ENCODE results near the gene NTRK1. TPM values are rescaled to one million over a fixed set of nuclear protein-coding genes. Genes with fewer than 3 reads are reported as not detected.

Gene NTRK1
- total RNA-seq, 1 experiment from 2014 or later: not detected

DNA sequence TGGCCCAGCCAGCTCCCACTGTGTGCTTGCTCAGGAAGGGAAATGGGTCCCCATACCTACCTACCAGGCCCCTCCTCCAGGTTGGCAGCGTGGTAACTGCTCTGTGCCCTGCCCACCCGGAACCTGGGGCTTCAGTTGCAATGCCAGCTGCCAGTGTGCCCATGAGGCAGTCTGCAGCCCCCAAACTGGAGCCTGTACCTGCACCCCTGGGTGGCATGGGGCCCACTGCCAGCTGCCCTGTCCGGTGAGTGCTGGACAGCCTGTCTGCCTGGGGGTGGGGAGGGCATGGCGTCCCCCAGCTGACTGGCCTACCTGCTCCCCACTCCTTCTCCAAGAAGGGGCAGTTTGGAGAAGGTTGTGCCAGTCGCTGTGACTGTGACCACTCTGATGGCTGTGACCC, 49.0 kb downstream of the NTRK1 start:
- 0 out of 2 replicates have a peak, but pooled peaks cover 5% of the 10 kb centered on the region for H3K27me3 ChIP-seq

DNA sequence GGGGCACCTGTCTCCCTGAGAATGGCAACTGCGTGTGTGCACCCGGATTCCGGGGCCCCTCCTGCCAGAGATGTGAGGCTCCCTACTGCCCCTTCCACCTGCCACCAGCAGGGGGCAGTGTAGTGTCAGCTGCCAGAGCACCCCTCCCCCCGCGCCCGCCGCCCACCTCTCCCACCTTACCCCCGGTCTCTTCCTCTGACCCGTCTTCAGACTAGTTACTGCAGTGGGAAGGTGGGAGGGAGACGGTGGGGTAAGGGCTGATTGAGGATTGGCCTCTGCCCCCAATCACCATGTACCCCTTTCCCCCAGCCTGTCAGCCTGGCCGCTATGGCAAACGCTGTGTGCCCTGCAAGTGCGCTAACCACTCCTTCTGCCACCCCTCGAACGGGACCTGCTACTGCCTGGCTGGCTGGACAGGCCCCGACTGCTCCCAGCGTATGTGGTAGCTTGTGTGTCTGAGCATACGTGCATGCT, 49.7 kb downstream of the NTRK1 start:
- Histone ChIP-seq H3K36me3 (no peaks in the 10 kb centered on the region), H3K27me3 (0 out of 2 replicates have a peak, but pooled peaks cover 5% of the 10 kb centered on the region), H3K4me1 (no peaks in the 10 kb centered on the region), H3K4me3 (no peak overlapping the region), H3K27ac (no peak overlapping the region), H3K9me3 (replicated peaks) (no peaks in the 10 kb centered on the region)
- DNase-seq: peak; percentile 43 to 59

More for the DNA sequence above, 49.0 kb downstream of the NTRK1 start:
- Histone ChIP-seq H3K4me3 (no peak overlapping the region), H3K9me3 (replicated peaks) (no peaks in the 10 kb centered on the region), H3K27ac (no peak overlapping the region), H3K4me1 (no peaks in the 10 kb centered on the region), H3K36me3 (no peaks in the 10 kb centered on the region)
- no peak for DNase-seq

DNA sequence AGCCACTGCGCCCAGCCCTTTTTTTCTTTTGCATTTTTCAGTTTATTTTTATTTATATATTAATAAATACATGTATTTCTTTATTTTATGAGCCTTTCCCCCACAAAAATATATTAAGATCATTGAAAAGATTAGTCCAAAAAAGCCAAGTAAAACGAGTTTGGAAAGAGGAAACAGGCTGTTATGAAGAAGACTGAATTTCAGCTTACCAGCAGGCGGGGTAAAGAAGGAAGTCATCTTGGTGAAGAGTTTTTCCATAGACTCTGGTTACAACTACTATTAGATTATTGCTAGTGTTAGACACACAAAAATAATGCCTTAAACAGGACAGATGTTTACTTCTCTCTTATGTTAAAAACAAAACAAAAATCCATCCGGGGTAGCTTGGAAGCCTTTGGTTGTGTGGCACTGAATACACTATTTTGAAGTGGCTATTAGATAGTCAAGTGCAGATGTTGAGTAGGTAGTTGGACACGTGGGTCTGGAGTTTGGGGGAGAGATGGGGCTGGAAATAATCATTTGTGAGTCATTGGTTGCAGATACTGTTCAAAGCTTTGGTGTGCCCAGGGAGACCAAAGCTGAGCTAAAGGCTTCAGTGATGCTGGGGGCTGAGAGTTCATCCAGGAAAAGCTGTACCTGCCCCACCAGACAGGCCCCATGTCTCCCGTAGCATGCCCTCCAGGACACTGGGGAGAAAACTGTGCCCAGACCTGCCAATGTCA, 51.1 kb downstream of the NTRK1 start:
- no peaks in the 10 kb centered on the region for H3K9me3 ChIP-seq (replicated peaks)
- no peaks in the 10 kb centered on the region for H3K36me3 ChIP-seq
- H3K27ac ChIP-seq: no peak overlapping the region
- H3K27me3 ChIP-seq: 0 out of 2 replicates have a peak, but pooled peaks cover 5% of the 10 kb centered on the region
- H3K4me3 ChIP-seq: no peak overlapping the region
- no peaks in the 10 kb centered on the region for H3K4me1 ChIP-seq
- DNase-seq: no peak

DNA sequence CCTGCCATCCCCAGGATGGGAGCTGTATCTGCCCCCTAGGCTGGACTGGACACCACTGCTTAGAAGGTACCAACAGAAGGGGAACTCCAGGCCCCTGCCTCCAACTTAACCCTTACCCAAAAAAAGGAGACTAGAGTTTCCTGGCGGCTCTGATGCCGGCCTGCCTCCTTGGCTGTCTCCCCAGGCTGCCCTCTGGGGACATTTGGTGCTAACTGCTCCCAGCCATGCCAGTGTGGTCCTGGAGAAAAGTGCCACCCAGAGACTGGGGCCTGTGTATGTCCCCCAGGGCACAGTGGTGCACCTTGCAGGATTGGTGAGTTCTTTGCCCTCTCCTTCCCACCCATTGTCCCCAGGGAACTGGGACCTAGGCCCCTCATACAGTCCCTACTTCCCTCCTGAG, 51.6 kb downstream of the NTRK1 start:
- Histone ChIP-seq H3K36me3 (no peaks in the 10 kb centered on the region), H3K4me1 (no peaks in the 10 kb centered on the region), H3K27me3 (0 out of 2 replicates have a peak, but pooled peaks cover 5% of the 10 kb centered on the region), H3K27ac (no peak overlapping the region), H3K9me3 (replicated peaks) (no peaks in the 10 kb centered on the region), H3K4me3 (no peak overlapping the region)
- no peak for DNase-seq

DNA sequence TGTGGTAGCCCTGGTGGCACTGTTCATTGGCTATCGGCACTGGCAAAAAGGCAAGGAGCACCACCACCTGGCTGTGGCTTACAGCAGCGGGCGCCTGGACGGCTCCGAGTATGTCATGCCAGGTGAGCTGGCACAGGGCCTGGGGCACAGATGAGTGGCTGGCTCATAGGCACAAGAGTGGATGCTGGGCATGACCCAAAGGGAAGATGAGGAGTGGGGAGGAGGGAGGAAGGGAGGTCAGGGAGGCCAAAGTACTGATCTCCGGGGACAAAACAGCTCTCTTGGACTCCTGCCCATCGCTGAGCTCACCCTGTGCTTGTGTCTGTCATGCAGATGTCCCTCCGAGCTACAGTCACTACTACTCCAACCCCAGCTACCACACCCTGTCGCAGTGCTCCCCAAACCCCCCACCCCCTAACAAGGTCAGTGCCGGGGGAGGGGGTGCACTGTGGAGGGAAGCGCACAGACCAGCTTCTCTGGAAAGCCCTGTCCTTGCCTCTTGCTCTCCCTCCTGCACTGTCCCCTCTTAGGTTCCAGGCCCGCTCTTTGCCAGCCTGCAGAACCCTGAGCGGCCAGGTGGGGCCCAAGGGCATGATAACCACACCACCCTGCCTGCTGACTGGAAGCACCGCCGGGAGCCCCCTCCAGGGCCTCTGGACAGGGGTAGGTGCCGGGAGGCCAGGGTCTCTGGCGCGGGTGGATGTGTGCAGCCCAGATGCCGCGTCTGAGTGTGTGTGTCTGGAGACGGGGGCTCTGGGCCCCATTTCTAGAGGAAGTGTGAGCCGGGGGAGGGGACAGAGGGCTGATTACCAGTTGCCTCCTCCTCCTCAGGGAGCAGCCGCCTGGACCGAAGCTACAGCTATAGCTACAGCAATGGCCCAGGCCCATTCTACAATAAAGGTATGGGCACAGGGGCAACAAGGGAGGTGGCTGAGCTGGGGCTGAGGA, 52.5 kb downstream of the NTRK1 start:
- no peak for DNase-seq
- no peaks in the 10 kb centered on the region for H3K9me3 ChIP-seq (replicated peaks)
- 0 out of 2 replicates have a peak, but pooled peaks cover 5% of the 10 kb centered on the region for H3K27me3 ChIP-seq
- no peaks in the 10 kb centered on the region for H3K4me1 ChIP-seq
- no peak overlapping the region for H3K27ac ChIP-seq
- H3K36me3 ChIP-seq: no peaks in the 10 kb centered on the region
- H3K4me3 ChIP-seq: no peak overlapping the region

DNA sequence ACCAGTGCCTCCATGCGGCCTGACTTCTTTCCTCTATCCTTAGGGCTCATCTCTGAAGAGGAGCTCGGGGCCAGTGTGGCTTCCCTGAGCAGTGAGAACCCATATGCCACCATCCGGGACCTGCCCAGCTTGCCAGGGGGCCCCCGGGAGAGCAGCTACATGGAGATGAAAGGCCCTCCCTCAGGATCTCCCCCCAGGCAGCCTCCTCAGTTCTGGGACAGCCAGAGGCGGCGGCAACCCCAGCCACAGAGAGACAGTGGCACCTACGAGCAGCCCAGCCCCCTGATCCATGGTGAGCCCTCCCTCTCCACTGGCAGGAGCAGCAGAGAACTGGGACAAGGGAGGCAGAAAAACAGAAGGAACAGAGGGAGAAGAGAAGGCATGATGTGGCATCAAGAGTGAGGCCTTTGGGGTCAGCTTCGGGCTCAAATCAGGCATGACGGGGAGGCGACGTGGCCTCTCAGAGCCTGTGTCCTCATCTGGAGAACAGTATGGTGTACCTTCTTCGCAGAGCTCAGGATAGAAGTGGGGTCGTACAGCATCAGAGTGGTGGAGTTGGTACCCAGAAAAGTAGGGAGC, 53.2 kb downstream of the NTRK1 start:
- no peak overlapping the region for H3K27ac ChIP-seq

DNA sequence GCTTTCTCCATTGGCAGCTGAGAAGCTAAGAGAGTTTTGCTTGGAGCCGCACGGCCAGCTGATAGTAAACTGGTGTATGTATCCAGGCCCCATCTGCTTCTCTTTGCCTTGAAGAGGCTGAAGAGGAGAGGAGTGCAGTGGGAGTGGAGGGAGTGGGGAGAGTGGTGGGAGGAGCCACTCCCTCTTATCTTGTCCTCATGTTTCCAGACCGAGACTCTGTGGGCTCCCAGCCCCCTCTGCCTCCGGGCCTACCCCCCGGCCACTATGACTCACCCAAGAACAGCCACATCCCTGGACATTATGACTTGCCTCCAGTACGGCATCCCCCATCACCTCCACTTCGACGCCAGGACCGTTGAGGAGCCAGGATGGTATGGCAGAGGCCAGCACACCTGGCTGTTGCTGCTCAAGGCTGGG, 53.8 kb downstream of the NTRK1 start:
- Histone ChIP-seq H3K27ac (no peak overlapping the region), H3K4me1 (no peaks in the 10 kb centered on the region), H3K36me3 (no peaks in the 10 kb centered on the region), H3K27me3 (0 out of 2 replicates have a peak, but pooled peaks cover 5% of the 10 kb centered on the region), H3K9me3 (replicated peaks) (no peaks in the 10 kb centered on the region), H3K4me3 (no peak overlapping the region)
- no peak for DNase-seq

More for the DNA sequence above, 53.2 kb downstream of the NTRK1 start:
- H3K36me3 ChIP-seq: no peaks in the 10 kb centered on the region
- H3K4me1 ChIP-seq: no peaks in the 10 kb centered on the region
- no peak overlapping the region for H3K4me3 ChIP-seq
- 0 out of 2 replicates have a peak, but pooled peaks cover 5% of the 10 kb centered on the region for H3K27me3 ChIP-seq
- DNase-seq: no peak
- H3K9me3 ChIP-seq (replicated peaks): no peaks in the 10 kb centered on the region

DNA sequence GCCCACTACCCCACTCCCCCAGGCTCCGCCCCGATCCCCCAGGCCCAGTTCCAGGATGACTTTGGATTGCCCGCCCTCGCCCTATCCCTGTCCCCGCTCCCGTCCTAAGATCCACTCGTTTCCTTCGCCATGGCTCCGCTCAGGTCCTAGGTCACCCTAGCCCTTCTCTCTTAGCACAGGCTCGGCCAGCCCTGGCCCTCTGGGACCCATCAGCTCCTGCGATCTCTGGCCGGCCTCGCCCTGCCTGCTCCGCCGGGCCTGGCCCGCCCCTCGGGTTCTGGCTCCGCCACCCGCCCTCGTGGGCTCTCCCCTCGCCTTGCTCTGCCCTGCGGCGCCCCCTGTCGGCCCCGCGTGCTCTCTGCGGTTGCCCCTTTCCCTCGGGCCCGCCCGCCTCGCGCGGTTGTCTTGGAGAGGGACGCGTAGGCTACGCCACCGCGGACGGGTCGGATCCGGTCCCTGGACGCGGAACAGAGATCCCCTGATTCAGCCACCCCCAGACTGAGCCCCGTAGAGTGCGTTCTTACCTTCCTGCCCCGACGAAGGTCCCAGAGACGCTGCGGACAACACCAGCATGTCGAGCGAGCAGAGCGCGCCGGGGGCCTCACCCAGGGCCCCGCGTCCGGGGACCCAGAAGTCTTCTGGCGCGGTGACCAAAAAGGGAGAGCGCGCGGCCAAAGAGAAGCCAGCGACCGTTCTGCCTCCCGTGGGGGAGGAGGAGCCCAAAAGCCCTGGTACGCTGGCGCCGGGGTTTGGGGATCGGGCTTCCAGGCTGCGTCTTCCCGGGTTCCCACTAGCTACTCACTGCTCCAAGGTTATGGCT, 59.8 kb downstream of the NTRK1 start, which contains the start of gene LRRC71:
LRRC71 (plus strand) TSS at position 400 of the 820 bp plus-strand sequence; CDS start at position 572, 172 bp downstream.
- no peak within 1 kb of the TSS for H3K4me3 ChIP-seq
- no peak for DNase-seq

DNA sequence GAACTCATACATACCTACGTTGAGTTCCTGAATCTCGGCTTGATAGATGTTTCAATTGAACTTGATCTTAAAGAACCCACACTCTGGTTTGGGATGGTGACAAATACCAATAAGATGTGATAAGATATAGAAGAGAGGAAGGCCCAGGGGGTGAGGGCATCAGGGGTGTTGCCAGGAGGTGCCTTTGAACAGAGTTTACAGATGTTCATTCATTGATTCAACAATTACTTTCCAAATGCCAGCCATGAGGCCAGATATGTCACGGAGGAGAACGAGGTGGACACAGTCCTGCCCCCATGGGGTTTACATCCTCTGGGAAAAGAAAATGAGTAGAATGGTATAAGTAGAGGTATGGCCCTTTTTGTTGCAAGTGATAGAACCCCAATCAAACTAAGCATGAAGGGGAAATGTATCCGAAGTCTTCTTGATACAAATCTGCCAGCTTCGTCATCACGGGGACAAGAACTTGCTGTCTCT, 60.4 kb downstream of the NTRK1 start:
- no peak for DNase-seq
- Histone ChIP-seq H3K36me3 (no peaks in the 10 kb centered on the region), H3K27me3 (peaks cover 3% of the 10 kb centered on the region; the same call in 1 of the 2 replicates), H3K27ac (no peak overlapping the region), H3K9me3 (replicated peaks) (no peaks in the 10 kb centered on the region), H3K4me1 (peaks cover 6% of the 10 kb centered on the region), H3K4me3 (no peak overlapping the region)

More for the DNA sequence above, 59.8 kb downstream of the NTRK1 start, which contains the start of gene LRRC71:
- H3K4me1 ChIP-seq: peaks cover 1% of the 10 kb centered on the region
- H3K27me3 ChIP-seq: peaks cover 3% of the 10 kb centered on the region; the same call in 1 of the 2 replicates
- H3K9me3 ChIP-seq (replicated peaks): no peaks in the 10 kb centered on the region
- H3K27ac ChIP-seq: no peak within 1 kb of the TSS
- no peaks in the 10 kb centered on the region for H3K36me3 ChIP-seq

DNA sequence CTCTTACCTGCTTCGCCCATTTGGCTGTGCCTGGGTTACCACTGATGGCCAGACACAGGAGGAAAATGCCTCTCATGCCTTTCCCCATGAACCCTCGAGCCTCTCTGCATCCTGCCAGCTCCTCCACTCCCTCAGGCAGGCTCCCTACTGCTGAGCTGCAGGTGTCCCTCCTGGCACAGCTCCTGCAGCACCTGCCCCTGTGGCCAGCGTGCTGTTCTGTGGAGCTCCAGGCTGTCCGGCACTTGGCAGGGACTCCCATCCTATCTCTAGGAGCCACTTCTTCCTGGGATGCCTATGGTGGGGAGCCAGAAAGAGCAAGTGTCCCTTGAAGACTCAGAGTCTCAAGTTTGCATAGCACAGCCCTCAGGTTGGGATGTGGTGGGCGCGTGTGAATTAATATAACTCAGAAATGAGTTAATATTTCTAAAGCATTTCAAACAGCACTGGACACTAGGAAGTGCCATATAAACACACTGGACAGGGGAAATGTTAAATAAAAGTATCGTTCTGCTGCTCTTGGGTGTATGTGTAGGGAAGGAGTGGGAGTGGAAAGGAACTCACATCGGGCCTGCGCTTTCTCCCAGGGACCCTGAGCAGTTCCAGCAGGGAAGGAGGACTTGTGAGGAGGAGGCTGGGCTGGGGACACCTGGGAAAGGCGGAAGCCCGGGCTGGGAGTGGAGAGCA, 62.5 kb downstream of the NTRK1 start:
- no peak for DNase-seq
- Histone ChIP-seq H3K9me3 (replicated peaks) (no peaks in the 10 kb centered on the region), H3K36me3 (no peaks in the 10 kb centered on the region), H3K4me1 (peaks cover 6% of the 10 kb centered on the region), H3K27ac (no peak overlapping the region), H3K27me3 (peaks cover 6% of the 10 kb centered on the region), H3K4me3 (no peak overlapping the region)

DNA sequence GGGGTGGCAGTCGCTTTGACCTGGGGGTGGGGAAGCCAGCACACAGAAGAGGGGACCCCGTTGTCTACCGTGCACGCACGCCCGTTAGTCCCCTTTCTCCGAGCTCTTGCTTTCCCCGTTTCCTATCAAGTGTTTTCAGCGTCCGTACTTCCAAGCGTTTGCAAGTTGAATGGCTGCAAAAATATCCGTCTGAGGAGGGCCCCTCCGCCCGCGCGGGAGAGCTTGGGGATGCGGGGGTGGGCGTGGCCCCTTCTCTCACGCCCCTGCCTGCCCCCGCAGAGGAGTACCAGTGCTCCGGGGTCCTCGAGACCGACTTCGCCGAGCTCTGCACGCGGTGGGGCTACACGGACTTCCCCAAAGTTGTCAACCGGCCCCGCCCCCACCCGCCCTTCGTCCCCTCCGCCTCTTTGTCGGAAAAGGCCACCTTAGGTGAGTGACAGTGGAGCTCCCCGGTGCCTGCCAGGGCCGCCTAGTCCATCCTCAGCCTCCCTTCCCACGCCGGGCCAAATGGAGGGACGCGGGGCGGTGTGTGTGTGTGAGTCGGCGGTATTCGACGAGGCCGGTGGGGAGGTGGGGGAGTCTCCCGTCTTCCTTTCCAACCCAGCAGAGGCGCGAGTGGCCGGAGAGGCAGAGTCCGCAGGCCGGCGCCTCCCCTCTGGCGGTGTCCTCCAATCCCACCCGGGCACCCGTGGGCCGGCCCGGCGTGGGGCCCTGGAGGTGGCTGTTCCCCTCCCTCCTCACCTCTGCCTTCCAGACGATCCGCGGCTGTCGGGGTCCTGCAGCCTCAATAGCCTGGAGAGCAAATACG, 63.2 kb downstream of the NTRK1 start:
- Histone ChIP-seq H3K4me3 (no peak overlapping the region), H3K4me1 (peaks cover 6% of the 10 kb centered on the region), H3K27ac (no peak overlapping the region), H3K36me3 (no peaks in the 10 kb centered on the region), H3K27me3 (peaks cover 6% of the 10 kb centered on the region), H3K9me3 (replicated peaks) (no peaks in the 10 kb centered on the region)
- no peak for DNase-seq

DNA sequence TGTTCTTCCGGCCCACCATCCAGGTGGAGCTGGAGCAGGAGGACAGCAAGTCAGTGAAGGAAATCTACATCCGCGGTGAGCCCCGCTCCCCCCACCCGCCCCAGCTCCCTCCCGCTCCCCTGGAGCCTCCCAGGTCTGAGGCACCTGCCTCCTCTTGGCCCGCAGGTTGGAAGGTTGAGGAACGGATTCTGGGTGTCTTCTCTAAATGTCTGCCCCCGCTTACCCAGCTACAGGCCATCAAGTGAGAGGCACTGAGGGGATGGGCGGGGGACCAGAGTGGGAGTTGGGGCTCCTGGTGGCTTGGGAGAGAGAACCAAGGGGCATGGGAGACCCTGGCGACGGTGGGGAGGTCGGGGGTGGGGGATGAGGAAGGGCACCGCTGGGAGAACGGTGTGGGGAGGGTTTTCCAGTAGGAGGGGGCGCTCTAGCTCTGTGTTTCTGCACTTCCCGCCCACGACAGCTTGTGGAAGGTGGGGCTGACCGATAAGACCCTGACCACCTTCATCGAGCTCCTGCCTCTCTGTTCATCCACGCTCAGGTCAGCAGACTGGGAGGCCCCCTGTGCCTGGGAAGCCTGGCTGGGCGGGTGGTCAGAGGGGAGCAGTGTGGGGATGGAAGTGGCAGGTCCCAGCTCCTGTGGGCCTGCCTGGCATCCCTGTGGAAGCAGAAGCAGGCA, 64.0 kb downstream of the NTRK1 start:
- Histone ChIP-seq H3K36me3 (no peaks in the 10 kb centered on the region), H3K9me3 (replicated peaks) (no peaks in the 10 kb centered on the region), H3K27ac (no peak overlapping the region), H3K4me1 (peaks cover 6% of the 10 kb centered on the region), H3K27me3 (peaks cover 6% of the 10 kb centered on the region), H3K4me3 (no peak overlapping the region)
- no peak for DNase-seq
